Pulmonary artery endothelial cell (primary cell): ENCODE data around the gene RETREG1. TPM values are rescaled to one million over a fixed set of nuclear protein-coding genes. Genes with fewer than 3 reads are reported as not detected.
"Not testable (repeated sequence)": the region's sequence is repeated elsewhere in the genome, so short reads cannot be mapped to it uniquely, and the experiment has no call there.

ENCODE experiments used
- DNase-seq: peaks from one replicate; pipeline ENCODE4 v3.0.0-alpha.2; 2011; ENCODE audit warnings: low read depth, low spot score
- total RNA-seq: library from RNA; depleted of rRNA; stranded (reverse); fragments of >200 nt; gene quantifications from 2 replicates; pipeline ENCODE4 v1.2.3, GENCODE V29; 2014

RETREG1 gene
- total RNA-seq, 1 donor from 2014 or later = 0.07 TPM

DNA sequence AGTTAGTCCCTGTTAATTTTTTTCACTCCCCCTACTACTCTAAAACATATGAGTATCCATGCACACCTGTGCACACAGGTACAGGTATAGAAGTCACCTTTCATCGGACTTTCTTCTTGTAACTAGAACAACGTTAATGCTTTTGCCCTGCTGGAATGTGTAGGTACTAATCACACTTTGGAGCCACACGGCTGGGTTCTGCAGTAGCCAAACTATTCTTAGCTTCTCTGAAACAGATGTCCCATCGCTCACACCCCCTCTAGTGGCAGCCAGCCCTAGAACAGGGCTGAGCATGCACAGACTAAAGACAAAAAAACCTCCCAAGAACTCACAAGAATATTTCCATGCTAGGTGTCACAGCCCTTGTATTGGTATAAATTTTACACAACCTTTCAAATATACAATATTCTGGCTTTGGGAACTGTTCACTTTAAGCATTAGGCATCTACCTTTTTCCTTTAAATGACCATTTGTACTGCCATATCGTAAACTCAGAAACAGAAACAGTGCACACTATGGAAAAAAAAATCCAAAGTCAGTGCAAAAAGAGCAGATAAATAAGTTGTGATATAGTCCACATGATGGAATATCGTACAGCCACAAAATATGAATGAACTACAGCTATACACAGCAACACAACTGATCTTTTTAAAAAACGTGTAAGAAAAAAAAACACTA is 64.0 kb downstream of the RETREG1 start:
- DNase-seq = peak; percentile 5

DNA sequence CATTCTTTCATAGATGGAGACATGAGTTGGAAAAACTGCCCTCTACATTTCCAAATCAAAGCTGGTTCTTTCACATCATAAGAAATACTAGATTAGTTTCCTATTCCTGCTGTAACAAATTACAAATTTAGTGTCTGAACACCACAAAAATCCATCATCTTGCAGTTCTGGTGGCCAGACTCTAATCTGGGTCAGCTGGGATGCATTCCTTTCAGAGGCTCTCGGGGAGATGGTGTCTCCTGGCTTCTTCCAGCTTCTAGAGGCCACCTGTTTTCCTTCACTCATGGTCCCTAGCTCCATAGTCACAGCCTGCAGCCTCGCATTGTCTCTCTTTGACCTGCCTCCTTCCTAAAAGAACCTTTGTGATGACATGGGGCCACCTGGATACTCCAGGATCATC is 65.2 kb downstream of the RETREG1 start:
- no peak for DNase-seq

DNA sequence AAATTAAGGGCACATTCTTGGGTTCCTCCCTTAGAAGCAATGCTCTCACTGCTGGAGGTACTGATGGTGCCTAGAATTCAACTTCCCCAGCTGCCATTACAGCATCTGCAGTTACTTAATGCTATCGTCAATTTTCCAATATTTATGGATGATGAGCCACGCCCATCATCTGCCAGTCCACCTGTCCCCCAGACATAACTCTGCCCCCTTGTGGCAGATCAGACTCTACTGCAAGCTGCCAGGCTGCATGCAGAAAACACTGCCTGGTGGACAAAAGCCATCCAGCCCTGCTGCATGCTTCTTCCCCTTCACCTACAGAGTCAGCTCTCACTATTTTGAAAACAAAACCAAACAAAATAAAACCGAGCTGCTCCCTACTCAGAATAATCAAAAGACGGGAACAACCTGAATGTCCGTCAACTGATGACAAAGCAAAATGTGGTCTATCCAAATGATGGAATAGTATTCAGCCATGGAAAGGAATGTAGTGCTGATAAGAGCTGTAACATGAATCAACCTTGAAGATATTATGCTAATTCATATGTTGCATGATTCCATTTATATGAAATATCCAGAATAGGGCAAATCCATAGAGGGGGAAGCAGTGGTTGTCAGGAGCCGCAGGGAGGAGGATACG is 66.4 kb downstream of the RETREG1 start:
- DNase-seq = peak; percentile 13

DNA sequence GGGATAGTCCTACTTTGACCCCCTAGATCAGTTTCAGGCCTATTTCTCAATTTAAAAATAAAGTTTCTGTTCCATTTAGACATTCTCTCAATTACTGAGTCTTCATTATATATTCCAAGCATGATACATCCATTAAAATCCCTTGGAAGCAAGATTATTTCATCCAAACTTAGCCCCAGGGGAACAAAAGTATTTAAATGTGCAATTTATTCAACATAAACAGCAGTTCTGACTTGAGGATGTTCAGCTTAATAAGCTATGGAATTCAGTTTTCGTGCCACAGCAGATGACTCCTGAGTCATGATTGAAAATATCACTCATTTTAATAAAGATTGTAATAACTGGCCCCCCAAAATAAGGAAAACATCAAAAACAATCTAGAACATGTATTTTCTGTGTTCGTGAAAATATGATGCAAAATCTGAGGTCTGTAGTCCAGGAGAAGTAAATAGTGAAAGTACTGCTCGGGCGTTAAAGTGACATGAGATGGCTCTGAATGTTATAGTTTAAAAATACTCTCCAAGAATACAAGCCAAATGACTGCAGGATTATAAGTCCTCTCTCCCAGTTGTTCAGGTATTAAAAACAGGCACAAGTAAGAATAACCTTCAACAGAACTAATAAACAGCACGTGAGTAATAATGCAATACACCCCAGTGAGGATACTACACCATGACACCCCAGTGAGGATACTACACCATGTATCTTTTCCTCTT is 67.1 kb downstream of the RETREG1 start:
- no peak for DNase-seq

DNA sequence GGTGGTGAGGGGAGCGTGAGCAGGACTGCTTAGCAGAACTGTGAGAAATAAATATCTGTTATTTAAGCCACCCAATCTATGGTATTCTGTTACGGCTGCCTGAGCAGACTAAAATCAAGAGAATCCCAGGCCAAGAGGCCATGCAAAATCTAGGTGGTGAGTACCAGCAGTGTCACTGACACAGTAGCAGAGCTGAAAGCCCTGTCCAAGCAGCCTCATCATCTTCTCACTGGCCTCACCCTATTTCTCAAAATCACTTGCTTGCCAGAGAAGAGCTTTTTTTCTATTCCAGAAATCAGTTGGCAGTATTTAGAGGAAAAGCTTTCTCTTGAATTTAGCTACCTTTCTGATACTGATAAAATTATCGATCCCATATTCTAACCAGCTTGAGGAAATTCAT is 68.0 kb downstream of the RETREG1 start:
- DNase-seq = no peak

DNA sequence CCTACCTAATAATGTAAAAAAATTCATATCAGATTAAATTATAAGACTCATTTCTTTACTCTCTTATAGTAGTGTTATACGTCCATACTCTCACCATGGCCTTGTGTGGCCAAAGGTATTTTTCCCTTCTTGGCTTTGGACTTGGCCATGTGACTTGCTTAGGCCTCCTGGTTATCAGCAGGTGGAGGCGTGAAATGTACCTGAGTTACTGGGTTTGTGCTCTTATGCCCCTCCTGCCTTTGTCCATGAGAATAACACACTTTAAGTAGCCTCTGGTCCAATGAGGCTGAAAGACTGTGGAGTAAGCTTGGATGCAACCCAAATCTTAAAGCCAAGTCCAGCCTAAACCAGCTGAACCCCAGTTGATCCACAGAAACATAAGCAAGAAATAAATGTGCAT is 68.7 kb downstream of the RETREG1 start:
- DNase-seq = no peak

DNA sequence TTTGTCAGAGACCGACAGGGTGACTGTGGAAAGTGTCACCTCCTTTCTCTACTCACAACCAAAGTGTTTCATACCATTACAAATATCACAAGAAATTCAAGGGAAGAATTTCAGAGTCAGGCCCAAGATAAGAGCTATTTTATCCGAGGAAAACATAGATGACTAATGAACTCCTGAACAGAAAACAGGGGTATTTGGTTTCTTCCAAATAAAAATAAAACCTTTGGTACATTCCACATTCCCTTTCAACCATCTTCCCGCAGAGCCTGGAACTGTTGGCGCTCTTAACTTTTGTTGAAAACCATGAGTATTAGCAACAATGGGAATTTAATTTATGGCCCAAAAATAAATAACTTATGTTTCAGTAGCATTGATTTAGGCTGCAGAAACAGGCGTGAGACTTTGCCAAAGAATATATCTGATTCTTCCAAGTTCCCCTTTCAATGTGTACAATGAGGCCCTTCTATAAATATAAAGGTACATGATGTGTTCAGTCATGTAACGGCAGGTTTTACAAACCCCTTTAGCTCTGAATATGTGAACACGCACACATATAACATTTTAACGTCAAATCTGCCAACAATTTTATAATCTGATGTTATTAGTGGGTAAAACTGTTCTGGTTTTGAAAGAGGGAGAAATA is 69.5 kb downstream of the RETREG1 start:
- no peak for DNase-seq

DNA sequence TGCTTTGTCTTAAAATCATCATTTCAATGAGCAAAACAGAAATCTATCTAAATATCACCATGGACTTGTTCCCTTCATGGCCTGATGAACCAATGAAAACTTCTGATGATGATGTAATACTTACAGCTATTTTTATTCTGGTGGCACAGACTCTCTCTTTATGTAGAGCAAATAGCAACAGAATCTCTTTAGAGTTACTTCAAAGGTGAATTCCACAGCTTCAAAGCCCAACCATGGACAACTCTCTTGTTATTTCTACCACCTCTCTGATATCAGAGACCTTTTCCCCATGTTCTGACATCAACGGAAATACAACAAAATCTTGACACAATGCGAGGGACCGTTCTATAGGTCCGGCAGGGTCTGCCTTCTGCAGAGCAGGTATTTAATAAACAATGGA is 70.1 kb downstream of the RETREG1 start:
- no peak for DNase-seq

DNA sequence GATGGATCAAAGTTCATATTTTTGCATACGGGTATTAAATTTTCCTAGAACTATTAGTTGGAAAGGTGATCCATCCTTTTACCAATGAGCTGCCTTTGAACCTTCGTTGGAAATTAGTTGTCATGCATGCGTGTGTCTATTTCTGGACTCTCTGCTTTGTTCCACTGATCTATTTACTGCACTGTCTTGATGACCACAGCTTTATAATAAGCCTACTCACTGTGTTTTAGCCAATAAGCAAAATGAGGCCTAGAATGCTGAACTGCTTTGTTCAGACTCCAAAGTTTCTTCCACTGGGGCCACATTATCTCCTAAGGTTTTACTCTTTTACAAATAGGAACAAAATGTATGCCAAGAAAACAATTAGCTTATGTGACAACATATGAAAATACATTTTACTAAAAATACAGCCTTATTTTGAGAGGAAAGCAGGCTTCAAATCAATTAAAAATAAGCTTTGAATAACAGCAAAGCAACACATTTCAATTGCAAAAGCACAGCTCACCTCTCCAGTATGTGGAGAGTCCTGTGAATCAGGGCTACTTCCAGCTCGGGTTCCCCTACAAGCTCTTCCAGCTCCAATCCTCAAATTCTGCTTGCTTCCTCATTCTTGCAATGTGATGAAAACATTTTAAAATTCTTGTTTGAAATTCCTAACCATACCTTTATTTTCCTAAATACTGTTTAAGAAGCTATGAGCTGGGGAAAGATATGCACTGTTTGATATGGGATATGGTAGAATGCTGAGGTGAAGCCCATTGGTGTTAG is 72.0 kb downstream of the RETREG1 start:
- DNase-seq = no peak

DNA sequence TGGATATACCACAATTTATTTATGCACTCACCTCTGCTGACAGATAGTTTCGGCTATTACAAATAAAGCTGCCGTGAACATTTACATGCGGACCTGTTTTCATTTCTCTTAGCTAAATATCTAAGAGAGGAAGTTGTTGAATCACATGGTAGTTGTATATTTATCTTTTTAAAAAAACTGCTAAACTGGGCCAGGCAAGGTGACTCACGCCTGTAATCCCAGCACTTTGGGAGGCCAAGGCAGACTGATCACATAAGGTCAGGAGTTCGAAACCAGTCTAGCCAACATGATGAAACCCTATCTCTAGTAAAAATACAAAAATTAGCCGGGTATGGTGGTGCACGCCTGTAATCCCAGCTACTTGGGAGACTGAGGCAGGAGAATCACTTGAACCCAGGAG is 73.6 kb downstream of the RETREG1 start:
- DNase-seq = not testable (repeated sequence)

DNA sequence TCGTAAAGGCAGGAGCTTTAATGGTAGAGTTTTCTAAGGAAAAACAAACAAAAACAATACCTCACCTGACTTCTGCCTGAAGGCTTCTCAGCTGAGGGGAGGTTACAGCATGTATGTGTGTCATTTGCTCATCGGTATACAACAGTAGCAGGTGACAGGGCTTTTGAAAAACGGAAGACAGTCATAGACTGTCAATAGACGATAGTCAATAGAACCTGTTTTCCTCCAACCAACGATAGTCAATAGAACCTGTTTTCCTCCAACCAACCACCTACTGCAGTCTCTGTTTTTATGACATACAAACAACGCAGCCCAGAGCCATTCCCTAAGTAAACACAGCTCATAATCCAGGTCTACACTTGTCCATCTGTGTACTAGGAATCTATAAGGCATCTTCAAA is 74.6 kb downstream of the RETREG1 start:
- DNase-seq = no peak

DNA sequence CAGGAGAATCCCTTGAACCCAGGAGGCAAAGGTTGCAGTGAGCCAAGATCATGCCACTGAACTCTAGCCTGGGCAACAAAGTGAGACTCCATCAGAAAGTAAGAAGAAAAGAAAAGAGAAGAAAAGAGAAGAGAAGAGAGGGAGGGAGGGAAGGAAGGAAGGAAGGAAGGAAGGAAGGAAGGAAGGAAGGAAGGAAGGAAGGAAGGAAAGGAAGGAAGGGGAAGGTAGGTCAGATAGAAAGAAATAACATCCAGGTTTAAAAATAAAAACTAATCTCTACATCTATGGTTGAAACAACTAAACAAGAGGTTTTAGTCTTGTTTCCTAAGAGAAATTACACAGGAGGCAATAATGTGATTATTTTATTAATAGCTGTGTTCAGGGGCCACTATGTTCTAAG is 75.2 kb downstream of the RETREG1 start:
- not testable (repeated sequence) for DNase-seq

DNA sequence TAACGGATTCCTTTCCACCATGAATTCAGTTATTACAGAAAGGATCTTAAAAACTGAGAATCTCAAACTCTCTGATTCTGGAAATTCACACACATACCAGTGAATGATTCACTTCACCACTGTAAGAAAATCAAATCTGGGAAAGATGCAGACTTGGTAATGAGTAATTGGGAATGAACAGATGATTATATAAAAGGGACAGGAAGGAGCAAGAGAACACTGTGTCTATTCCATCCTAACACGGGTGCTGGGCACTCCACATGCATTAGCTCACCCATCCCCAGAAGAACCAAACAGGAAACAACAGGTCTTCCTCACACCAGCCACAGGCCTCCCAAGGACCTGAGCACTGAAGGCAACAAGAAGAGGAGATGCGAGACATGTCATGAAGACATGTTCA is 76.4 kb downstream of the RETREG1 start:
- no peak for DNase-seq

DNA sequence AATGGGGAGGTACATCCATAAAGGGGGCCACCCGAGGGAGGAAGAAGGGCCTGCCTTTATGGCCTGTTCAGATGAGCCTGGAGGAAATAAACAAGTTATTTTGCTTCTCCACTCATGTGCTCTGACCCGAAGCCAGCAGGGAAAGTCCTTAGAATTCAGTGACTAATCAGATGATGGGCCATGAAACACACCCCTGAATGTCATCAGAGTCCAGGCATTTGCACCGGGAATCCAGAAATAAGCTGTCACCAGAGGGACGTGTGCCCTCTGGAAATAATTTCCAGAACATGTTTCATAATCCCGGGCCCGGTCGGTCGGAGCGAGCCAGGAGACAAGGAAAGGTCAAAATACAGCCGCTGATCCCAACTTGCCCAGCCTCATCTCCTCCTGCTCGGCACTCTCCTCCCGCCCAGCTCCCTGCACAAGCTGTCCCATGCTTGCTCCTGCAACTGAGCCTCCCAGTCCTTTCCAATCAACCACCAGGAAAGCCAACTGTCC is 77.6 kb downstream of the RETREG1 start:
- no peak for DNase-seq

DNA sequence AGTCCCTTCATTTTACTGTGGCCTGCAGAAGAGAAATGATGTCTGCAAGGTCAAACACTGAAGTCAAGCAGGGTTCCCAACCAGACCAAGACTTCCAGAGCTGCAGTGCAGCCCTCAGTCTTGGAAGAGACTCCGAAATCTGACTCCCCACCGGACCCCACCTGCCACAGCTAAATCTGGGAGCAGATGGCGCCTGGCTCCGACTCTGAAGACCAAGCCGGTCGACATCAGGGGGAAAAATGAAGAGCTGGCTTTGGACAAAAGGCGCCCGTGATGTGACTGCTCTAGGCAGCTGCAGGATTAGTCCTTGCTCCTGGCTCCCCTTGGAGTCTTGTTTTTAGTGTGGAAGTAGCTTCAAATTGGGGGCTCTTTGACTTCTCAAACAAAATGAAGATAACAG is 78.8 kb downstream of the RETREG1 start:
- no peak for DNase-seq

DNA sequence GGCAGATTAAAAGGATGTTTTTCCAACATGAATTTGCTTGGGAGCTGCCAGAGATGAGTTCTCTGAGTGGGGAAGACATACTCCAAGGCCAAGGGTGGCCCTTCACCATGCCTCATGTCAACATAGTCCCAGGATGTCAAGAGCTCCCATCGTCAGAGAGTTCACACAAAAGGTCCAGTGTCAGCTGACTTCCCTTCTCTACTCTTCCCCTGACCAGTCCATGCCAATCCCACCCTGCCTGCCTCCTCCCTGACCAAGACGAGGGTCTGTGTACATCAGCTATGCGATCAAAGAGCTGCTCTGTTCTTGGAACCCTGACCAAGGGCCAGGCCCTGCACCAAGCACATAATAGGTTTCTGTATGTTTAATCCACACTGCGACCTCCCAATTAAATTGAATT is 80.0 kb downstream of the RETREG1 start:
- no peak for DNase-seq

DNA sequence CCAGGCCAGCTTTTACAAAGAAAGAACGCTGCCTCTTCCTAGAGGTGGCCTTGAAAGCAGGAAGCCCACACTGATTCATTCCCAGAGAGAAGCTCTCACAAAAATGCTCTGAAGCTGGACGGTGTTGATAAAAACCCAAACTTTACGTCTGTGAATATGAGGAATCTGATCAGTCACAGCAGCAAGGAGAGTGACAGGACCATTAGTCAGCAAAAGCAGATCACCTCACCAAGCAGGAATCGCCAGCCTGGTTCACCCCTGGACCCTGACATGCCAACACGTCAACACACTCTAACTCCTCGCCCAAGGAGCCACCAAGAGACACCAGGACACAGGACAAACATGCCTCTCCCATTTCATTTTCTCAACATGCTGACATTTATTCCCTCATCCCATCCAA is 80.6 kb downstream of the RETREG1 start:
- DNase-seq = no peak

DNA sequence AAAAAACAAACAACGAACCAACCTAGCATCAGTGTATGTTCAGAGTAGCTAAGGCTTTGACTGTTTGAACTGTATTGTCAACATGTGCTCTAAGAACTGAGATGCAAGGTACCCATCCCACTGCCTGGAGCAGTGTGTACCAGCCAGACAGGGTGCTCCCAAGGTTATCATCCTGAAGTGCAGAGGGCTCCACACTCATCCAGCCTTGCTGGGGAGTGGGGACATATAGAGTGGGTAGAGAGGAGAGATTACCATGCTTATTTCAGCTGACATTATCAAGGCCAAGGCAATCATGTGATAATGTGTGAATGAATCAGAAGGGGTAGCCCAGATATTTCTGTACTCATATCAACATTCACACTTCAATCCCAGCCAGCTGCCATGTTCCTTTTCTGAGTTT is 82.5 kb downstream of the RETREG1 start:
- DNase-seq = no peak

DNA sequence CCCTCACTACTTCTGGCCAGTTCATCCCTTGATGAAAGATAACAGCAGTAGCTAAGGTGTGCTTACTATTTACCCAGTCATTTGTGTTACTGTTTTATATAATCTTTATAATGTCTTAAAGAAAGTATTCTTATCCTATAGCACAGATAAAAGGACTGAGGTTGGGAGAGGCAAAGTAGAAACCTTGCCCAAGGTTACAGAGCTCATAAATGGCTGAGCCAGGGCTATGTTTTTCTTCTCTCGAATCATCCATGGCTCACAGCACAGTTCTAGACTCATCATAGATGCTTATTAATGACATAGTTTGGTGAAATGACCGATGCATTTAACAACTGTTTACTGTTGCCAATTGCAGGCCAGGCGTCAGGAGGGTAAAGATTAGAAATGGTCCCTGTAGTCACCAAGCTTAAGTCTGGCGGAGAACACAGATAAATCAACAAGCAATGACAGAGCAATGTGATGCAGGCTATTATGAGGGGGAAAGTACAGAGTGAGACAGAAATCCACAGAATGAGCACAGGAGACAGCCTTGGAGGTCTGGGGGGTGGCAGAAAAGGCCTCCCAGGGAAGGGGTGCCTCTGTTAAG is 85.6 kb downstream of the RETREG1 start:
- no peak for DNase-seq

DNA sequence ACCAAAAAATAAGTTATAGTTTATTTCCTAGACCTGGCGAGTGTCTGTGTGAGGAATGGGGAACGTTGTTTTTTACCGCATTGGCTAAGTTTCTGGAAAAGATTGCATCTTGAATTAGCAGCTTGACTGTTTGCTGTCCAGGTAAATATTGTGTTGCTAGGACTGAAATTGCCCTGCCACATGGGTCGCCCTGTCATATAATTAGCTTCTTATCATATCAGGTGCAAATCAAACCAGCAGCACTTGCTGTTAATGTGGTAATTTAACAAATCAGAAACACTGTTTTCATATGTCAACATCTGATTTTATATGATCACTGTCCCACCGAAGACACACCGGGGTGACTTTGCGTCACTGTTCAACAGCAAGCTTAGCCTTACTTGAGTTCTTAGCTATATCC is 87.5 kb downstream of the RETREG1 start:
- no peak for DNase-seq
